ENCODE measurements around the gene VCL.
"Not testable (repeated sequence)": the region's sequence is repeated elsewhere in the genome, so short reads cannot be mapped to it uniquely, and the experiment has no call there.

The VCL gene

DNA sequence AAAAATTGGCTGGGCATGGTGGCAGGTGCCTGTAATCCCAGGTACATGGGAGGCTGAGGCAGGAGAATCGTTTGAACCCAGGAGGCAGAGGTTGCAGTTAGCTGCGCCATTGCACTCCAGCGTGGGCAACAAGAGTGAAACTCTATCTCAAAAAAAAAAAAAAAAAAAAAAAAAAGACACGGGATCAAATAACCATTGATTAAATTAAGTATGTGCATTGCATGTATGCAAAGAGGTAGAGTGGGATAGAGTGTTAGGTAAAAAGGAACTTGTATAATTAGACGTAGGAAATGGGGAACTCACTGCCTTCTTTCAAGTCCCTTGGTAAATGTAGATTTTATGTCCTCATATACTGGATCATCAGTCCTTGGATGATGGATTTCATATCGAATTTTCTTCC, 13.1 kb downstream of the VCL start:
- no peak for DNase-seq

DNA sequence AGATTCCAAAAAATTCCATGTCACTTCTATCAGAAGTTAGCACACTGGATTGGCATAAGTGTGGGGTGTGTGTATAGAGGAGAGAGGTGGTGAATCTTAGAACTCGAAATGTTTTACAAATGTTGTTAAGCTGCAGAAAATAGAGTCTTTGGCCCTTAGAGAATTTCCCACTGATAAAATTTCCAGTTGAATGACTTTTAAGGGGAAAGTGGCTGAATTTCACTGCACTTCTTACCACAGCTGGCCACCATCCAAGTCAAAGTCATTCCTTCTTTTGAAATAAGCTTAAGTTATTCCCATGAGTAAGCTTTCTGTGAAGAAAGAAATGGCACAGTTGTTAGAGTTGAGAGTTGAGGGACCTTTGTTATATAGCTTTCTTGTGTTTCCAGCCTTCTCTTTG, 13.9 kb downstream of the VCL start:
- no peak for DNase-seq

DNA sequence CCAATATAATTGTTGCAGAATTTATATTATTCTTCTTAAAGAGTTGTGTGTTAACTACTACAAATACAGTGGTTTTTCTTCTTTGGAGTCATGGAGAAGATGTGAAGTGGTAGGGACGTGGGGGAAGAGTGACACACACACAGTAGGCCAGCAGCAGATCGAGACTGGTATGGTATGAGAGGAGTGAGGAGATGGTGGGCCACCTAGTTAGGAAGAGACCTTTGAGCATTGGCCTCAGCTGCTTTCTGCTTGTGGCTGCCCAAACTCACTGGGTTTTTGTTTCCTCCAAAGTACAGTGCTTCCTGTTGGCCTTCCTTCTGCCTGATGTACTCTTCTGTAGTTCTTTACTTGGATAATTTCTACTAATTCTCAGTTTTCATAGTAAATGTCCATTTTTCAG, 14.6 kb downstream of the VCL start:
- no peak for DNase-seq

DNA sequence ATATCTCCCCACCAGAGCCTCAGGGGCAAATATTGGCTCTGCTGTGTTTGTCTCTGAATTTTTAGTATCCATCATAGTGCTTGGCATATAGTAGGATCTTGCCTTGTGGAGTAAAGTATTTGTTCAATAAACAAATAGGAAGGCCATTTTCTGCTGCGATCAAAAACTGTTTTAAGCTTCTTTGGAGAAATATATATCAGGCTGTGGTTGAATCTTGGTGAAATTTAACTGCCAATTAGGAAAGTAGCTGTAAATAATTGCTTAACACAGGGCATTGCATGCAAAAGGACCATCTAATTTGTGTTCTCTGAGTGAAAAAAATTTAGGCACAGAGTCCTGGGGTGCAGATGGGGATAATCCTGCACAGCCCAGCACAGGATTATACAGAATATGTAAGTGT, 15.1 kb downstream of the VCL start:
- no peak for DNase-seq

DNA sequence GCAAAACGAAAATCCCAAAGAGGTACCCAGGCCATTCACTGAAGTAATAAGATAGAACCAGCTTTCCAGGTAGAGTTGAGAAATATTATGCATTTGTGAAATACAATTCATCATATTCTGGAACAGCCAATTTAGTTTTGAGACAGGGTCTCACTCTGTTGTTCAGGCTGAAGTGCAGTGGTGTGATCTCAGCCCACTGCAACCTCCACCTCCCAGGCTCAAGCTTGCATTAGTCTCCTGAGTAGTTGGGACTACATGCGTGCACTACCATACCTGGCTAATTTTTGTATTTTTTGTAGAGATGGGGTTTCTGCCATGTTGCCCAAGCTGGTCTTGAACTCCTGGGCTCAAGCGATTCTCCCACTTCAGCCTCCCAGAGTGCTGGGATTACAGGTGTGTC, 16.7 kb downstream of the VCL start:
- not testable (repeated sequence) for DNase-seq

DNA sequence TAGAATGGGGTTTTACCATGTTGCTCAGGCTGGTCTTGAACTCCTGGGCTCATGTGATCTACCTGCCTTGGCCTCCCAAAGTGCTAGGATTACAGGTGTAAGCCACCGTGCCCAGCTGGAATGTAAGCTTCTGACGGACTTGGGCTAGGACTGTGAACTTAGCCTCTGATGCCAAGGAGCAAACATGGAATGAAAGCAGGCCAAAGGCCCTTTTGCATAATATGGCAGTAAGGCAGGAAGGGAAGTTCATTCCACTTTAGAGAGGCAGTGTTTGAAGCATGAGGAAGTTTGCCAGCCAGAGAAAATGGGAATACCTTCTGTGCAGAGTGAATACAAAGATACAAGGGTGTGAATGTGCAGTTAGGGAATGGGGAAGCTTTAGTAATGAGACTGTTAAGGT, 20.3 kb downstream of the VCL start:
- DNase-seq, result no peak

DNA sequence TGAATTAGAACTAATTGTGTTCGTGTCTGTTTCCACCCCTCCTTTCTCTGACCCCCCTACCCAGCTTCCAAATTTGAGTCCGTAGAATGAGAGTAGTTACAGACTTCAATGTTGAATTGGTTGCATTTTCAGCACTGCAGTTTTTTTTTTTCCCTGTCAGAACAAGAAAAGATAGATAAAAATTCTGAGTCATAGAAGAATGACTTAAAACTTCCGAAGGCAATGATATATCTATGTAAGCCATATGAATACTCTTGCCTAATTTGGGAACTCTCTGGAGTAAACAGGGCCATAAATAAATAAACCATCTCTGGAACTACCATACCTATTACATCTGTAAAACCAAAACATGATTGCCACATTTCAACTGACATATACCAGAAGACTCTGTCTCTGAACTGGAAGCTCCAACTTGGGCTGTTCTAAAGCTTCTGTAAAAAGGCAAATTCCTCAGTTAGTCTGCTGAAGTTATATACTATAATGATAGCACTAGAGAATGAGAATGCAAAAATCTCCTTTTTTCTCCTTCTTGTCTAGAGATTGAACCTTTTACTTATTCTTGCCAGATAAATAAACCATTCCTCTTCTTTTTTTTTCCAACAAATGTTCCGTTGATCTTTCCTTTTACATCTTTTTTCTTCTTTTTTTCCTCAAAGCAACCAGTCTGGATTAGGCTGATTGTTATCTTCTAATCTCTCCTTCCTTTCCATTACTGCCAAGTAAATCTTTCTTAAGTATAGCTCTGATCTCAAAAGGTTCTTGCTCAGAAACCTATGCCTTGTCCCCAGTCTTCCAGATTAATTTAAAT, 23.5 kb downstream of the VCL start:
- no peak for DNase-seq

DNA sequence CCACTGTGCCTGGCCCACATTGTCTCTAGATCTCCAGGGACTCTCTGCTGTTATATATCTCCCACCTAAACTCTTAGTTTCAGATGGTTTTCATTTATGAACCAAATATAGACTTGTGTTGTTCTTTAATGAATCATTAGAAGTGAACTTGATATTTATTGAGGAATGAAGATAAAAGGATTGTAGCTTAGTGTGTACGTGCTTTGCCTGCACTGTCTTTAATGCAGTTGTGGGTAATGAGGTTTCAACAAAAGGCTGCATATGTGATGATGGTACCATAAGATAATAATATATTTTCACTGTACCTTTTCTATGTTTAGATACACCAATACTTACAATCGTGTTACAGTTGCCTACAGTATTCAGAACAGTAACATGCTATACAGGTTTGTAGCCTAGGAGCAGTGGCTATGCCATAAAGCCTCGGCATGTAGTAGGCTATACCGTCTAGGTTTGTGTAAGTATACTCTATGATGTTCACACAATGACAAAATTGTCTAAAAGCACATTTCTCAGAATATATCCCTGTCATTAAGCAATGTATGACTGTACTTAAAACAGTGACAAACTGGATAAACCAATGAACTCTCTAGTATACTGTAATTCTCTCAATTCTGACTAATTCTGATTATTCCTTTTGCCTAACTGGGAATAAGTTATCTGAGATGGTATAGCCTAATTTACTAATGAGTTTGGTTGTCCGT, 25.2 kb downstream of the VCL start:
- DNase-seq, result no peak

DNA sequence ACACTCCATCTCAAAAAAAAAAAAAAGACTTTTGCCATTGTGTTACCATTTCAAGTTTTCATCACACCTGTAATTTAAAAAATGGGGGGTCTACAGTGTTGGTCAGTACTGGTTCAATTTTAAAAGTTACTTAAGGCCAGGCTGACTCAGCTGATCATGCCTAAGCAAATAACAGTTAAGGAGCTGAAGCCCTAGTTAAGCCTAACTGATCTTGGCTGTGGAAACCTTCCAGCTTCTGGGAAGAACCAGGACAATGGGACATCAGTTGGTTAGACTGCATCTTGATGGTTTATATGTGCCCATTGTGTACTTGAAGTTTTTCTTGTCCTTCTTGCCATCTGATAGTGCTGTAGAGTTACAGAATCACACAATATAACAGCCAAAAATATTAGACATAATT, 26.7 kb downstream of the VCL start:
- DNase-seq, result no peak

DNA sequence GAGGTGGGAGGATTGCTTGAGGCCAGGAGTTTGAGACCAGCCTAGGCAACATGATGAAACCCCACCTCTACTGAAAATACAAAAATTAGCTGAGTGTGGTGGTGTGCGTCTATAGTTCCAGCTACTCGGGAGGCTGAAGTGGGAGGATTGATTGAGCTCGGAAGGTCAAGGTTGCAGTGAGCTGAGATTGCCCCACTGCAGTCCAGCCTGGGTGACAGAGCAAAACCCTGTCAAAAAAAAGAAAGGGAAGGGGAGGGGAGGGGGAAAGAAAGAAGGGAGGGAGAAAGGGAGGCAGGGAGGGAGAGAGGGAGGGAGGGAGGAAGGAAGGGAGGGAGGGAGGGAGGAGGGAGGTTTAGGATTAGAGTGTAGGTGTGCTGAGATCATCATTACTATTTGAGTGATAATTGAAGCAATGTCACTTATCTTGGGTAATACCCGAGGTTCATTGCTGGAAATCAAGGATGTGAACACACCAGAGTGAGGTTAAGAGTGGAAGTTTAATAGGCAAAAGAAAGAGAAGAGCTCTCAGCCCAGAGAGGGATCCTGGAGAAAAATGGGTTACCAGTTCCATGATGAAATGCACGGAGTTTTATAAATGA, 27.6 kb downstream of the VCL start:
- no peak for DNase-seq

DNA sequence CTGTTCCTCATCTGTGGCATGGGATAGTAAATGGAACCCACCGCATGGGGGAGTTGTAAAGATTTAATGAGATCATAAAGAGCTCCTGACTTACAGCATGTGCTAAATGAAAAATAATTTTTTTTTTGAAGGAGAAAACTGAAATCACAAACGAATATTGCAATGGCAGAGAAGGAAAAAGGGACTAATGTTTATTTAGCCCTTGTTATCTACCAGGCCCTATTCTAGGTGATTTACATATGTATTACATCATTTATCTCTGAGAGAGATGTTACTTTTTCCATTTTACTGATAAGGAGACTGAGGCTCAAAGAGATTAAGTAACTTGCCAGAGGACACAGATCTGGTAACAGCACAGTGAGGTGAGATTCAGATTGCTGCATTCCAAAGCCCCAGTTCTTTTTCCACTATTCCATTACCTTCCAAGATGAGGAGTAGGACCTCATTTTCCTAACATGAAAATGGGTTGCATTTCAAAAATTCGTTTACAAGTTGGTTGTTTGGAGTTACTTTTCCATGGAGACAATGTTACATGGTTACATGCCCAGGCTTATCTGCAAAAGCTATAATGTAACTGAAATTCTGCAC, 28.6 kb downstream of the VCL start:
- DNase-seq, result no peak

DNA sequence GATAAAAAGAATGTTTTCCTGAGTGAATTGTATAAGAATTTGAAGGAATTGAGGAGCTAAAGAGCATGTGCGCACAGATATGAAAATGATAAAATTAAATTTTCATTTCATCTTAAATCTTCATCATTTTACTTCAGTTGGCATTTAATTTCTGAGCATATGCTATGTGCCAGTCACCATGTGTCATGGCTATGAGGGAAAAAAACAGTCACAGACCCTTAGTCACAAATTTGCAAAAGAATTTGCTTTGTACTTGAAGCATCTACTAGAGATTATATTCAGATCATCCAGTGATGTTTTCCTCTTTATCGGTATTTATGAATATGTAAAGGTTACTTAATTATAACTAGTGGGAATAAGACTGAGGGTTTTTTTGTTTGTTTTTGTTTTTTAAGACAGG, 29.8 kb downstream of the VCL start:
- no peak for DNase-seq

DNA sequence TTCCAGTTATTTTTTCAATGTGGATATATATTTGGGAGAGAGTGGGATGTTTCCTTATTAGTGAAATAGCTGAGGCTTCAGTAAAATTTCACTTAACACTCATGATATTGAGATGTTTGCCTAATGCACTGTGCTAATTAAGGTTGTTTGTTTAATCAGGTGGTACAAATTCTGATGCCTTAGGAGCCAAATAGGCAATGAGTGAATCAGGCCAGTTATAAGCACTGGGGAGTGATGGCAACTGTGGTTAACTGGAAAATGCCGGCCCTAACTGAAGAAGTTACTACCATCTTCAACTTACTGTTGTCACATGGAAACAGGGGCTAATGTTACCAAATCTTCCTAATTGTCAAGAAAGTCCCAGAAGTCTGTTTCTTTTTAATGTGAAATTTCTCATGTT, 32.0 kb downstream of the VCL start:
- no peak for DNase-seq

DNA sequence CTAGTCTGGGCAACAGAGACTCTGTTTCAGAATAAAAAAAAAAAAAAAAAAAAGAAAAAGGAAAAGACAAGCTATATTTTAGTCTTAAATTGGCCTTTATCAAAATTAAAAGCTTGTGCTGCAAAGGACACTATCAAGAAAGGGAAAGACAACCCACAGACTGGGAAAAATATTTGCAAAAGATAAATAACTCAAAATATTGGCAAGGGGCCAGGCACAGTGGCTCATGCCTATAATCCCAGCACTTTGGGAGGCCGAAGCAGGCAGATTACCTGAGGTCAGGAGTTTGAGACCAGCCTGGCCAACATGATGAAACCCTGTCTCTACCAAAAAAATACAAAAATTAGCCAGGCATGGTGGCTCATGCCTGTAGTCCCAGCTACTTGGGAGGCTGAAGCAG, 34.3 kb downstream of the VCL start:
- DNase-seq, result not testable (repeated sequence)

DNA sequence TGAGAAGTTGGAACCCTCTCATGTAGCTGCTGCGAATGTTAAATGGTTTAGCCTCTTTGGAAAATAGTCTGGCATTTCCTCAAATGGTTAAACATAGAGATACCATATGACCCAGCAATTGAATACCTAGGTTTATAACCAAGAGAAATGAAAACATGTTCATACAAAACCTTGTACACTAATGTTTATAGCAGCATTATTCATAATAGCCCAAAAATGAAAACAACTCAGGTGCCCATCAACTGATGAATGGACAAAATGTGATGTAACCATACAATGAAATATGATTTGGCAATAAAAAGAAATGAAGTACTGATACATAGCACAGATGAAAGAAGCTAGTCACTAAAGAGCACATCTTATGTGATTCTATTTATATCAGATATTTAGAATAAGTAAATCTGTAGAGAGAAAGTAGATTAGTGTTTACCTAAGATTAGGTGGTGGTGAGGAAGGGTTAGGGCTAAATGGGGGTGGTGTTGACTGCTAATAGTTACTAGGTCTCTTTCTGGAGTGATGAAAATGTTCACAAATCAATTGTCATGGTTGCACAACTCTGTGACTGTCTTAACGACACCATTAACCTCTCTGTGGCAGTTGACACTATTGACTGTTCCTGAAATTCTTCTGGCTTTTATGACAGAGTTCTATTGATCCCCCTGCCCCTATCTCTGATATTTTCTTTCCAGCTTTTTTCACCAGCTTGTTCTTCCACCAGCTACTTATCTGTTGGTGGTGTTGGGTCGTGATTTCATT, 35.2 kb downstream of the VCL start:
- no peak for DNase-seq

DNA sequence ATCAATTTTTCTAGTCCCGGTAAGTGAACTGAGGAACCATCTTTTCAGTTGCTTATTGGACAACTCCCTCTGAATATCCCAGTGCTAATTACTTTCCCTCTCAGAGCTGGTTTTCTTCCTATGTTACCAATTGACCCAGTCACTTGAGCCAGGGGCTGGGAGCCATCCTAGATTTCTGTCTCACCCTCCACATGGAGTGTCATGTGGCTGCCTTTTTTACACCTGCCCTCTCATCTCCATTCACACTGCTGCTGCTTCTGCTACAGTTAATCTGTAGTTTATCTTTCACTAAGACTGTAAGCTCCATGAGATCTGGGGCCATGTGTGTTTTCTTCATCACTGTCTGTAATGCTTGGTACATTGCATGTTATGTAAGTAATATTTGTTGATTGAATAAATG, 35.8 kb downstream of the VCL start:
- no peak for DNase-seq

DNA sequence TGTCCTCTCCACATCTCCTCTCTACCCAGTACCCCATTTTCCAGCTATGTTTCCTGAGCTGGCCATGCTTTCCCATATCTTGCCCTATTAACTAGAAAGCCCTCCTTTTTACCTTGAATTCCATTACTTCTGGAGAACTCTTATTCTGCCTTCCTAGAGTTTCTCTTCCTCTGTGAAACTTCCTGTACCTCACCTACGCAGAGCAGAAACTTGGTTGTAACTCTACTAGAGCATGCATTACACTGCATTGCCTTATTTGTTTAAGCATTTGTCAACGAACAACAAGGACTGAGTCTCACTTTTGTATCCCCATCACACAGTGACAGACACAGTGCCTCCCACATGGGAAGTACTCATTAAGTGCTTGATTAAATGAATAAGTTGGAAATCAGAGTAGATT, 36.4 kb downstream of the VCL start:
- no peak for DNase-seq

DNA sequence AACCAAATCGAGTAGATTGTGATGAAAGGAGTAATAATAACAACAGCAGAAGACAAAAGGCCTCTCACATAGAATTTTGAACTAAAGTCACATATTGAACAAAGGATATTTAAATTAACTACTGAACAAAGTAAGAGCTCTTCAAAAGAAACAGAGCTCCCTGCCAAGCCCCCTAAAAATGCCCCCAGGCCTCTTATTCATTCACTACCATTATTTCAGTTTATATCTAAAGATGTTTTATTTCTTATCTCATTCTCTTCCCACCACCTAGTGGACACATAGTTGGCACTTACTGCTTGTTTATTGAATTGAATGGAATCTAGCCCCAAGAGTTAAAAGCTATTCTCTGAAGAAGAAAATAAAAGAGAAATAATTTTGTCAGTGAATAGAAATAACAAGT, 37.4 kb downstream of the VCL start:
- DNase-seq, result no peak

DNA sequence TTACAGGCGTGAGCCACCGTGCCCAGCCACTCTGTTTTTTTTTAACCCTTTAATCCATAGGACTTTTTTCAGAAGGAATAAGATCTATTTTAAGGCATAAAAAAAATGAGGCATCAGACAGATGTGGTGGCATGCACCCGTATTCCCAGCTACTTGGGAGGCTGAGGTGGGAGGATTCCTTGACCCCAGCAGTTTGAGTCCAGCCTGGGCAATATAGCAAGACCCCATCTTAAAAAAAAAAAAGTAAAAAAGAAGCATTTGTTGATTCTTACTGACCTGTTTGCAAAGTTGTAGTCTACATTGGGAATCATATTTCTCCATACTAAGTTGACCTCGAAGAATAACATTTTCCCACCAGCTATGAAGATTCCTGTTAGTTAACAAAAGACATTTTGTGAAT, 38.6 kb downstream of the VCL start:
- no peak for DNase-seq

DNA sequence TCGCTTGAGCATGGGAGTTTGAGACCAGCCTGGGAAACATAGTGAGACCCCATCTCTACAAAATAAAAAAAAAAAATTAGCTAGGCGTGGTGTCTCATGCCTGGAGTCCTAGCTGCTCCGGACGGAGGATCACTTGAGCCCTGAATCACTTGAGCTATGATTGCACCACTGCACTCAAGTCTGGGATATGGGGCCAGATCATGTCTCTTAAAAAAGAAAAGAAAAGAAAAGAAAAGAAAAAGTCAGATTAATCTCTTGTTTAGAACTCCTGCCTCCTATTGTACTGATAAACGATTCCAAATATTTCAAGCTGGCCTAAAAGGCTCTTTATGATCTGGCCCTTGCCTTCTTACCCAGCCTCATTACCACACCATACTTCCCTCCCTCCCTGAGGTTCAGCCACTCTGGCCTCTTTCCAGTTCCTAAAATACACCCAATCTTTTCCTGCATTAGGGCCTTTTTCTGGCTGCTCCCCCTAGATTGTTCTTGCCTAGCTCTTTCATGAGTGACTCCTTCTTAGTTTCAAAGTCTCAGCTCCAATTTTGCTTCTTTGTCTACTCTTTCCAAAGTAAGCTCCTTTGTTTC, 41.7 kb downstream of the VCL start:
- no peak for DNase-seq

DNA sequence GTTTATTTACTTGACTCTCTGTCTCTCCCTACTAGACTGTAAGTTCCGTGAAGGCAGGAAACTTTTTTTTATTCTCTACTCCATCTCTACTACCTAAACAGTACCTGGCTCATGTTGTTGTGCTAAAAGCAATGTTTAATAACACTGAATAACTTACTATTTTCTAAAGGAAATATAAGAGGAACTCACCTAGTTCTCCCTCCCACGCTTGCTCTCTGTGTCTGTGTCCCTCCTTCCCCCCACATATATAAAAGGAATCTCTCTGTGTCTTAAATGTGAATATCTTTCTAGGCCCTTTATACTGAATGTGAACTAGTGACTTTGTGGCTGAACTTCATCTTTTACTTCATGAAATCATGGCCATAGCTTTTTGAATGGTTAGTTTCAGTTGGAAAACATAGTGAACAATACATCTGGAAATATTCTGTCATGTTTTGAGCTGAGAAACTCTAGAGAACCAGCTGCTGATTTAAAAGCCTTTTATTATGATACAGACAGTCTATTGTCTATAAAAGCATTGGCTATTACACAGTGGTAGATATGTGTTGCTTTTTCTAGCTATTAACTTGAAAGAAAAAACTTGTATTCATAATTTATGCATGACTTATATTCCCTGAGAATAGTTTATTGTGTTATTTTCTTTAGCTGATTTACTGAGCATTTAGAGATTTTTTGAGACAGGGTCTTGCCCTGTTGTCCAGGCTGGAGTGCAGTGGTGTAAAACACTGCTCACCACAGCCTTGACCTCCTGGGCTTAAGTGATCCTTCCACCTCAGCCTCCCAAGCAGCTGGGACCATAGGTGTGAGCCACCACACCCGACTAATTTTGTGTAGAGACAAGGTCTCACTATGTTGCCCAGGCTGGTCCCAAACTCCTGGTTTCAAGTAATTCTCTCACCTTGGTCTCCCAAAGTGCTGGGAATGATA, 42.5 kb downstream of the VCL start:
- DNase-seq, result no peak

DNA sequence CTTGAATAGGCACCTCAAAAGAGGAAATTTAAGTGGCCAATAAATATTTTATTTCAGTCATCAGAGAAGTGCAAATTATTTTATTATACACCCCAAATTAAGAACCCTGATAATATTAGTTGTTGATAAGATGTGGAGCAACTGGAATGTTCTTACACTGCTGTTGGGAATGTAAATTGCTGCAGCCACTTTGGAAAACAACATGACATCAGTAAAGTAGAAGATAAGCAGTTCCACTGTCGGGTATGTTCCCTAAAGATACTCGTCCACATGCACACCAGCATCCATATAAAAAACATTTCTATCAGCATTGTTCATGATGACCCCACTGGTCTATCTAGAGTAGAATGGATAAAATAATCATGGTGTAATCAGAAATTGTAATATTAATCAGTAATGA, 46.5 kb downstream of the VCL start:
- DNase-seq, result no peak
